ENCODE measurements around the gene P4HB. TPM values are rescaled to one million over a fixed set of nuclear protein-coding genes. Genes with fewer than 3 reads are reported as not detected.

Gene P4HB
- total RNA-seq, 4 donors from 2014 or later = 497 to 717 (median 621) TPM

GRCh38 chr17:81858967-81859905, 1.1 kb downstream of the P4HB start:
- TF ChIP-seq CTCF (IDR thresholded peaks at IDR 0.05 in 4 of 5, conservative IDR thresholded peaks at IDR 0.05 in 1 of 5) (no peak), POLR2A (IDR thresholded peaks at IDR 0.05) (no peak)
- Histone ChIP-seq H3K27me3 (no peaks in the 10 kb centered on the region), H3K36me3 (peaks cover 0 to 30% of the 10 kb centered on the region in 2 donors), H3K4me3 (peak overlapping the region; percentile 56 to 94 (median 72)), H3K4me1 (peaks cover 51 to 63% of the 10 kb centered on the region in 2 donors), H3K9me3 (no peaks in the 10 kb centered on the region), H3K27ac (peak overlapping the region; percentile 86 to 98 (median 92))
- DNase-seq (no peak), ATAC-seq (no peak)
- in situ Hi-C loops (cut with MboI; ENCODE audit: low sequenced_read_pairs in 4 of 4) = loop anchor here in 1 of 4 donors (5.0 kb wide), 1 partner anchor 37 kb away; no protein-coding TSS in a partner anchor
- intact Hi-C loops (cut with DNase I; ENCODE audit: low total_unique reads) = no loop called here

GRCh38 chr17:81858170-81858966, 2.0 kb downstream of the P4HB start:
- H3K36me3 ChIP-seq = peaks cover 0 to 39% of the 10 kb centered on the region in 2 donors
- no peak for TF ChIP-seq CTCF (IDR thresholded peaks at IDR 0.05 in 4 of 5, conservative IDR thresholded peaks at IDR 0.05 in 1 of 5)
- TF ChIP-seq POLR2A (IDR thresholded peaks at IDR 0.05) = peak in 1 of 2 donors; percentile 34
- intact Hi-C loops (cut with DNase I; ENCODE audit: low total_unique reads) = no loop called here
- in situ Hi-C loops (cut with MboI; ENCODE audit: low sequenced_read_pairs in 4 of 4) = loop anchor here in 1 of 4 donors (5.0 kb wide), 1 partner anchor 36 kb away; no protein-coding TSS in a partner anchor
- H3K27me3 ChIP-seq = no peaks in the 10 kb centered on the region
- peak overlapping the region; percentile 56 to 94 (median 72) for H3K4me3 ChIP-seq
- peak overlapping the region; percentile 86 to 98 (median 92) for H3K27ac ChIP-seq
- peaks cover 43 to 57% of the 10 kb centered on the region in 2 donors for H3K4me1 ChIP-seq
- ATAC-seq = no peak
- no peak for DNase-seq
- H3K9me3 ChIP-seq = no peaks in the 10 kb centered on the region

GRCh38 chr17:81854974-81855774, 5.2 kb downstream of the P4HB start:
- Histone ChIP-seq H3K4me3 (no peak overlapping the region), H3K27ac (peak overlapping the region; percentile 23 to 86 (median 46)), H3K27me3 (no peaks in the 10 kb centered on the region), H3K36me3 (peaks cover 0 to 71% of the 10 kb centered on the region in 2 donors), H3K9me3 (no peaks in the 10 kb centered on the region), H3K4me1 (peaks cover 23 to 37% of the 10 kb centered on the region in 2 donors)
- DNase-seq (peak in 1 of 2 donors; percentile 75), ATAC-seq (peak; percentile 41 to 74)
- TF ChIP-seq CTCF (IDR thresholded peaks at IDR 0.05 in 4 of 5, conservative IDR thresholded peaks at IDR 0.05 in 1 of 5) = peak in 3 of 5 experiments; percentile 13 to 51 (median 25)
- TF ChIP-seq POLR2A (IDR thresholded peaks at IDR 0.05) = no peak
- intact Hi-C loops (cut with DNase I; ENCODE audit: low total_unique reads) (loop anchor here (1.0 kb wide), 2 partner anchors 34 to 122 kb away; no protein-coding TSS in a partner anchor), in situ Hi-C loops (cut with MboI; ENCODE audit: low sequenced_read_pairs in 4 of 4) (loop anchor here in 1 of 4 donors (5.0 kb wide), 1 partner anchor 33 kb away; no protein-coding TSS in a partner anchor)

- TF ChIP-seq CTCF (IDR thresholded peaks at IDR 0.05 in 4 of 5, conservative IDR thresholded peaks at IDR 0.05 in 1 of 5) = no peak
- no peak for TF ChIP-seq POLR2A (IDR thresholded peaks at IDR 0.05)
- no peaks in the 10 kb centered on the region for H3K9me3 ChIP-seq
- ATAC-seq (no peak), DNase-seq (no peak)
- peaks cover 0 to 81% of the 10 kb centered on the region in 2 donors for H3K36me3 ChIP-seq
- H3K27ac ChIP-seq = no peak overlapping the region
- peaks cover 0 to 12% of the 10 kb centered on the region in 2 donors for H3K4me1 ChIP-seq
- no peak overlapping the region for H3K4me3 ChIP-seq
- intact Hi-C loops (cut with DNase I; ENCODE audit: low total_unique reads) = no loop called here
- in situ Hi-C loops (cut with MboI; ENCODE audit: low sequenced_read_pairs in 4 of 4) = no loop called here
- no peaks in the 10 kb centered on the region for H3K27me3 ChIP-seq
Observed at GRCh38 chr17:81852237-81852636, 8.1 kb downstream of the P4HB start.

Data from gastrocnemius medialis (tissue), 4 donors.